K562 (cell line): ENCODE measurements around the gene AGPAT1. TPM values are rescaled to one million over a fixed set of nuclear protein-coding genes. Genes with fewer than 3 reads are reported as not detected.

Experiments used
- ARID1B ChIP-seq: fragments of 450-650 bp; IDR thresholded peaks from 2 replicates; pipeline ENCODE4 v1.6.1; 2016; ENCODE audit warnings: antibody characterized with exemption, mild to moderate bottlenecking, inconsistent platforms
- CEBPG ChIP-seq, 3 experiments: fragments of 200-800 bp in 1 of 3; sonication (Bioruptor generic) in 1 of 3; sonication (generic) in 1 of 3; formaldehyde crosslinking in 1 of 3; IDR thresholded peaks in 2 of 3; conservative IDR thresholded peaks in 1 of 3; 2 replicates each; pipeline versions ENCODE4 v1.6.1 to v1.8.0; 2016 to 2022; ENCODE audit warnings: missing compliant biosample characterization in 2 of 3, missing genetic modification characterization in 2 of 3, mild to moderate bottlenecking in 1 of 3, missing genetic modification reagents in 1 of 3
- CHAMP1 ChIP-seq: fragments of 450-650 bp; IDR thresholded peaks from 2 replicates; pipeline ENCODE4 v1.6.1; 2016; ENCODE audit warnings: mild to moderate bottlenecking
- CHD2 ChIP-seq: IDR thresholded peaks from 2 replicates; pipeline ENCODE4 v1.6.1; 2011; ENCODE audit warnings: low read depth, low read length
- ETS1 ChIP-seq: conservative IDR thresholded peaks from 2 replicates; pipeline ENCODE4 v1.6.1; 2011; ENCODE audit warnings: low read depth, mild to moderate bottlenecking, low read length; ENCODE audit not compliant: control insufficient read depth
- FOXO4 ChIP-seq: fragments of 450-650 bp; formaldehyde crosslinking; IDR thresholded peaks from 2 replicates; pipeline ENCODE4 v1.4.0; 2020; ENCODE audit warnings: mild to moderate bottlenecking, moderate library complexity
- GTF3C2 ChIP-seq: IDR thresholded peaks from 3 replicates; pipeline ENCODE4 v1.6.1; 2011; ENCODE audit warnings: borderline replicate concordance, mild to moderate bottlenecking, moderate library complexity; ENCODE audit not compliant: insufficient read length; ENCODE audit errors: extremely low read depth
- HMBOX1 ChIP-seq: sonication (generic); IDR thresholded peaks from 2 replicates; pipeline ENCODE4 v1.6.1; 2016
- KLF6 ChIP-seq: fragments of 250-450 bp; sonication (Bioruptor Pico); IDR thresholded peaks from 2 replicates; pipeline ENCODE4 v1.4.0; 2020; ENCODE audit warnings: mild to moderate bottlenecking, moderate library complexity, borderline replicate concordance
- NCOA1 ChIP-seq: fragments of 450-650 bp; IDR thresholded peaks from 2 replicates; pipeline ENCODE4 v1.6.1; 2016; ENCODE audit warnings: low read depth
- RUNX1 ChIP-seq: sonication (generic); IDR thresholded peaks from 2 replicates; pipeline ENCODE4 v1.6.1; 2016; ENCODE audit warnings: antibody characterized with exemption, low read depth
- SRF ChIP-seq, 2 experiments: fragments of 250-450, 450-650 bp in 1 of 2; sonication (Bioruptor Pico) in 1 of 2; sonication (generic) in 1 of 2; formaldehyde crosslinking; IDR thresholded peaks; 2 replicates each; pipeline versions ENCODE4 v1.5.0 to v1.5.1; 2020 to 2022; ENCODE audit warnings: mild to moderate bottlenecking in 1 of 2, missing genetic modification reagents in 1 of 2
- TCF3 ChIP-seq: sonication (generic); formaldehyde crosslinking; IDR thresholded peaks from 2 replicates; pipeline ENCODE4 v1.4.0; 2020; ENCODE audit warnings: mild to moderate bottlenecking, missing genetic modification reagents
- TRIM24 ChIP-seq, 2 experiments: fragments of 450-650 bp; IDR thresholded peaks; 2 replicates each; pipeline ENCODE4 v1.6.1; 2016
- YY1 ChIP-seq, 3 experiments: IDR thresholded peaks; 2 replicates each; pipeline ENCODE4 v1.6.1; 2011; ENCODE audit warnings: low read length in 2 of 3, mild to moderate bottlenecking in 2 of 3, moderate library complexity in 2 of 3, borderline replicate concordance in 1 of 3, control low read depth in 1 of 3, low read depth in 1 of 3; ENCODE audit not compliant: insufficient read depth in 3 of 3, insufficient replicate concordance in 2 of 3, control insufficient read depth in 1 of 3, insufficient read length in 1 of 3; ENCODE audit errors: extremely low read depth in 1 of 3
- ZNF696 ChIP-seq: fragments of 250-450 bp; sonication (Bioruptor Pico); conservative IDR thresholded peaks from 2 replicates; pipeline ENCODE4 v1.4.0; 2020; ENCODE audit warnings: mild to moderate bottlenecking, moderate library complexity
- polyA plus RNA-seq, 8 experiments: library from polyadenylated mRNA; depleted of rRNA in 4 of 8; stranded (reverse) in 5 of 8; unstranded in 3 of 8; fragments of >200 nt; fragmentation: Nextera tagmentation in 2 of 8; fragmentation: Illumina TruSeq in 1 of 8; extraction: Ambion mirVana in 2 of 8; extraction: Trizol in 1 of 8; gene quantifications; 2 replicates each; pipeline versions ENCODE4 v1.2.1 to v1.2.3, GENCODE V29; 2011 to 2014; ENCODE audit warnings: inconsistent platforms in 1 of 8, missing spikeins in 1 of 8
- total RNA-seq, 7 experiments: library from RNA; depleted of rRNA in 6 of 7; stranded (reverse); fragments of >200 nt in 6 of 7; fragmentation: Illumina TruSeq in 2 of 7; extraction: Trizol in 2 of 7; gene quantifications; 2 replicates each; pipeline versions ENCODE4 v1.2.1 to v1.2.3, GENCODE V29; 2011 to 2021; ENCODE audit warnings: low replicate concordance in 1 of 7

Gene AGPAT1
- total and polyA plus RNA-seq, 9 of the 15 experiments (the other 6 are each of a cell fraction or from before 2014, with no cell fraction given), result 37.9 to 176 (median 69.4) TPM

DNA sequence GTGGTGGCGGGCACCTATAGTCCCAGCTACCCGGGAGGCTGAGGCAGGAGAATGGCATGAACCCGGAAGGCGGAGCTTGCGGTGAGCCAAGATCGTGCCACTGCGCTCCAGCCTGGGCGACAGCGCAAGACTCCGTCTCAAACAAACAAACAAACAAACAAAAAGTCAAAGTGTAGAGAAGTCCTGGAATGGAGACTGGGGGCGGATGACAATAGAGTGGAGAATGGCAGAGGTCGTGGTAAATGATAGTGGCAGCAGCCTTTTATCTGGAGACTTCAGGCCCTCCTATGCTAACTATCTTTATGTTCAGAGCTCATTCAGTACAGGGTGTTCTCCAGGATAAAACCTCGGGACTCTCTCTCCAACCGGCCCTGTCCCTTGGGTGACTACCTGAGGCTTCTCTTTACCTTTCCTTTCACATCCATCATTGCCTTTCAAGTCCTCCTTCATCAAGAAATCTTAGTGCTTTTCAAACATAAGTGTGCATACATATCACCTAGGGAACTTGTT lies 44.4 kb downstream of the AGPAT1 start (continued):
- peak; percentile 64; the same call in 1 of the 2 replicates for TF ChIP-seq HMBOX1
- 0 out of 2 replicates have a peak, but pooled peaks have one; percentile 50 for TF ChIP-seq FOXO4 (CRISPR knock-in tag)
- peak; percentile 75; the same call in 1 of the 2 replicates for TF ChIP-seq RUNX1
- peak; percentile 91; the same call in 1 of the 2 replicates for TF ChIP-seq NCOA1
- TF ChIP-seq SRF (CRISPR knock-in tag; IDR thresholded peaks at IDR 0.05), result no peak
- peak; percentile 21 for TF ChIP-seq GTF3C2
- no peak for TF ChIP-seq CHD2
- peak; percentile 98 for TF ChIP-seq CHAMP1
- peak; percentile 96 for TF ChIP-seq TRIM24 (IDR thresholded peaks at IDR 0.05)
- TF ChIP-seq CEBPG (CRISPR knock-in tag; IDR thresholded peaks at IDR 0.05), result no peak
- no peak for TF ChIP-seq CEBPG (tag; conservative IDR thresholded peaks at IDR 0.05 in 1 of 2, IDR thresholded peaks at IDR 0.05 in 1 of 2)
- 0 out of 2 replicates have a peak, but pooled peaks have one; percentile 59 for TF ChIP-seq ZNF696 (CRISPR knock-in tag)
- 0 out of 2 replicates have a peak, but pooled peaks have one; percentile 69 for TF ChIP-seq ETS1
- peak; percentile 100 for TF ChIP-seq ARID1B
- TF ChIP-seq YY1 (IDR thresholded peaks at IDR 0.05; ENCODE audit: borderline replicate concordance in 1 of 3, control insufficient read depth in 1 of 3, extremely low read depth in 1 of 3, insufficient read depth in 3 of 3, insufficient read length in 1 of 3, insufficient replicate concordance in 2 of 3, low read depth in 1 of 3, low read length in 2 of 3), result peak in 1 of 3 experiments; percentile 29
- TF ChIP-seq TCF3 (CRISPR knock-in tag), result peak; percentile 100
- TF ChIP-seq KLF6 (CRISPR knock-in tag), result peak; percentile 49; the same call in 1 of the 2 replicates
